ENCODE data around the gene ABCB8. TPM values are rescaled to one million over a fixed set of nuclear protein-coding genes. Genes with fewer than 3 reads are reported as not detected.

The ABCB8 gene
- total and polyA plus RNA-seq, 2 of the 8 experiments (the other 6 are each of a cell fraction or from before 2014, with no cell fraction given), result 17.7 to 27.0 TPM

DNA sequence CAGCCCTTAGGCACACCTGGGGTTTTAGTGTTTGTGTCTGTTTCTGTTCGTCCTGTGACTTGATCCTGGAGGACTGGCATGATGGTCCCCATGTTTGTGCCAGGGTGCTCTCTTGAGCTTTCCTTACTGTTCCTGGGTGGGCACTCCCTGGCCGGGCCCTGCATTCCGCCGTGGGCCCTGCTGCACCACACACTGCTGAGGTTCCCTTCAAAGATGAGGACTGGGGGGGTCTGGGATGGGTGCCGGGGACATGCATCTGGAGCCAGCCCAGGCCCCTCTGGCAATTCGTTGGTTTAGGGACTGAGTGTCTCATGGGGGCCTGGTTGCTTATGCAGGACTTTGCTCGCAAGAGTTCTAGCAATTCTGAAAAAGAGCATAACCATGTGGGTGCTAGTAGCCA is 62.8 kb downstream of the ABCB8 start (continued):
- TF ChIP-seq, protein P1, sequence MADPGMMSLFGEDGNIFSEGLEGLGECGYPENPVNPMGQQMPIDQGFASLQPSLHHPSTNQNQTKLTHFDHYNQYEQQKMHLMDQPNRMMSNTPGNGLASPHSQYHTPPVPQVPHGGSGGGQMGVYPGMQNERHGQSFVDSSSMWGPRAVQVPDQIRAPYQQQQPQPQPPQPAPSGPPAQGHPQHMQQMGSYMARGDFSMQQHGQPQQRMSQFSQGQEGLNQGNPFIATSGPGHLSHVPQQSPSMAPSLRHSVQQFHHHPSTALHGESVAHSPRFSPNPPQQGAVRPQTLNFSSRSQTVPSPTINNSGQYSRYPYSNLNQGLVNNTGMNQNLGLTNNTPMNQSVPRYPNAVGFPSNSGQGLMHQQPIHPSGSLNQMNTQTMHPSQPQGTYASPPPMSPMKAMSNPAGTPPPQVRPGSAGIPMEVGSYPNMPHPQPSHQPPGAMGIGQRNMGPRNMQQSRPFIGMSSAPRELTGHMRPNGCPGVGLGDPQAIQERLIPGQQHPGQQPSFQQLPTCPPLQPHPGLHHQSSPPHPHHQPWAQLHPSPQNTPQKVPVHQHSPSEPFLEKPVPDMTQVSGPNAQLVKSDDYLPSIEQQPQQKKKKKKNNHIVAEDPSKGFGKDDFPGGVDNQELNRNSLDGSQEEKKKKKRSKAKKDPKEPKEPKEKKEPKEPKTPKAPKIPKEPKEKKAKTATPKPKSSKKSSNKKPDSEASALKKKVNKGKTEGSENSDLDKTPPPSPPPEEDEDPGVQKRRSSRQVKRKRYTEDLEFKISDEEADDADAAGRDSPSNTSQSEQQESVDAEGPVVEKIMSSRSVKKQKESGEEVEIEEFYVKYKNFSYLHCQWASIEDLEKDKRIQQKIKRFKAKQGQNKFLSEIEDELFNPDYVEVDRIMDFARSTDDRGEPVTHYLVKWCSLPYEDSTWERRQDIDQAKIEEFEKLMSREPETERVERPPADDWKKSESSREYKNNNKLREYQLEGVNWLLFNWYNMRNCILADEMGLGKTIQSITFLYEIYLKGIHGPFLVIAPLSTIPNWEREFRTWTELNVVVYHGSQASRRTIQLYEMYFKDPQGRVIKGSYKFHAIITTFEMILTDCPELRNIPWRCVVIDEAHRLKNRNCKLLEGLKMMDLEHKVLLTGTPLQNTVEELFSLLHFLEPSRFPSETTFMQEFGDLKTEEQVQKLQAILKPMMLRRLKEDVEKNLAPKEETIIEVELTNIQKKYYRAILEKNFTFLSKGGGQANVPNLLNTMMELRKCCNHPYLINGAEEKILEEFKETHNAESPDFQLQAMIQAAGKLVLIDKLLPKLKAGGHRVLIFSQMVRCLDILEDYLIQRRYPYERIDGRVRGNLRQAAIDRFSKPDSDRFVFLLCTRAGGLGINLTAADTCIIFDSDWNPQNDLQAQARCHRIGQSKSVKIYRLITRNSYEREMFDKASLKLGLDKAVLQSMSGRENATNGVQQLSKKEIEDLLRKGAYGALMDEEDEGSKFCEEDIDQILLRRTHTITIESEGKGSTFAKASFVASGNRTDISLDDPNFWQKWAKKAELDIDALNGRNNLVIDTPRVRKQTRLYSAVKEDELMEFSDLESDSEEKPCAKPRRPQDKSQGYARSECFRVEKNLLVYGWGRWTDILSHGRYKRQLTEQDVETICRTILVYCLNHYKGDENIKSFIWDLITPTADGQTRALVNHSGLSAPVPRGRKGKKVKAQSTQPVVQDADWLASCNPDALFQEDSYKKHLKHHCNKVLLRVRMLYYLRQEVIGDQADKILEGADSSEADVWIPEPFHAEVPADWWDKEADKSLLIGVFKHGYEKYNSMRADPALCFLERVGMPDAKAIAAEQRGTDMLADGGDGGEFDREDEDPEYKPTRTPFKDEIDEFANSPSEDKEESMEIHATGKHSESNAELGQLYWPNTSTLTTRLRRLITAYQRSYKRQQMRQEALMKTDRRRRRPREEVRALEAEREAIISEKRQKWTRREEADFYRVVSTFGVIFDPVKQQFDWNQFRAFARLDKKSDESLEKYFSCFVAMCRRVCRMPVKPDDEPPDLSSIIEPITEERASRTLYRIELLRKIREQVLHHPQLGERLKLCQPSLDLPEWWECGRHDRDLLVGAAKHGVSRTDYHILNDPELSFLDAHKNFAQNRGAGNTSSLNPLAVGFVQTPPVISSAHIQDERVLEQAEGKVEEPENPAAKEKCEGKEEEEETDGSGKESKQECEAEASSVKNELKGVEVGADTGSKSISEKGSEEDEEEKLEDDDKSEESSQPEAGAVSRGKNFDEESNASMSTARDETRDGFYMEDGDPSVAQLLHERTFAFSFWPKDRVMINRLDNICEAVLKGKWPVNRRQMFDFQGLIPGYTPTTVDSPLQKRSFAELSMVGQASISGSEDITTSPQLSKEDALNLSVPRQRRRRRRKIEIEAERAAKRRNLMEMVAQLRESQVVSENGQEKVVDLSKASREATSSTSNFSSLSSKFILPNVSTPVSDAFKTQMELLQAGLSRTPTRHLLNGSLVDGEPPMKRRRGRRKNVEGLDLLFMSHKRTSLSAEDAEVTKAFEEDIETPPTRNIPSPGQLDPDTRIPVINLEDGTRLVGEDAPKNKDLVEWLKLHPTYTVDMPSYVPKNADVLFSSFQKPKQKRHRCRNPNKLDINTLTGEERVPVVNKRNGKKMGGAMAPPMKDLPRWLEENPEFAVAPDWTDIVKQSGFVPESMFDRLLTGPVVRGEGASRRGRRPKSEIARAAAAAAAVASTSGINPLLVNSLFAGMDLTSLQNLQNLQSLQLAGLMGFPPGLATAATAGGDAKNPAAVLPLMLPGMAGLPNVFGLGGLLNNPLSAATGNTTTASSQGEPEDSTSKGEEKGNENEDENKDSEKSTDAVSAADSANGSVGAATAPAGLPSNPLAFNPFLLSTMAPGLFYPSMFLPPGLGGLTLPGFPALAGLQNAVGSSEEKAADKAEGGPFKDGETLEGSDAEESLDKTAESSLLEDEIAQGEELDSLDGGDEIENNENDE (IDR thresholded peaks at IDR 0.05; ENCODE audit: insufficient replicate concordance, low read length), result no peak
- TF ChIP-seq POLR2A (IDR thresholded peaks at IDR 0.05; ENCODE audit: control extremely low read depth in 1 of 2, low read depth in 2 of 2, low read length in 2 of 2), result no peak
- no peak for TF ChIP-seq JUN (IDR thresholded peaks at IDR 0.05; ENCODE audit: low read depth, low read length)
